Stimulated activated CD8-positive, alpha-beta memory T cell treated with anti-CD3 and anti-CD28 coated beads, Interleukin-7, amount 100 ng/mL, for 48 hours (primary cell): ENCODE measurements around the gene SHISA6.
"Not testable (repeated sequence)": the region's sequence is repeated elsewhere in the genome, so short reads cannot be mapped to it uniquely, and the experiment has no call there.

Source experiments
- DNase-seq, 2 donors: peaks; one replicate each; pipeline ENCODE4 v3.0.0-alpha.2; 2020; ENCODE audit warnings: low read depth in 1 of 2; ENCODE audit errors: extremely low read depth in 1 of 2

Gene SHISA6

DNA sequence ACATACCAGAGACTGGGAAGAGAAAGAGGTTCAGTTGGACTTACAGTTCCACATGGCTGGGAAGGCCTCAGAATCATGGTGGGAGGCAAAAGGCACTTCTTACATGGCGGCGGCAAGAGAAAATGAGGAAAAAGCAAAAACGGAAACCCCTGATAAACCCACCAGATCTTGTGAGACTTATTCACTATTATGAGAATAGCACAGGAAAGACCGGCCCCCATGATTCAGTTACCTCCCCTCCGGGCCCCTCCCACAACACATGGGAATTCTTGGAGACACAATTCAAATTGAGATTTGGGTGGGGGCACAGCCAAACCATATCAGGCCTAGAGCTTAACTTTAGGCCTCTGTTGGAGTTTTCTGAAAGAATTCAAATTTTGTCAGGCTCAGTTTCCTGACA, 60.9 kb downstream of the SHISA6 start:
- not testable (repeated sequence) for DNase-seq

GRCh38 chr17:11302401-11303186, 61.6 kb downstream of the SHISA6 start:
- no peak for DNase-seq

DNA sequence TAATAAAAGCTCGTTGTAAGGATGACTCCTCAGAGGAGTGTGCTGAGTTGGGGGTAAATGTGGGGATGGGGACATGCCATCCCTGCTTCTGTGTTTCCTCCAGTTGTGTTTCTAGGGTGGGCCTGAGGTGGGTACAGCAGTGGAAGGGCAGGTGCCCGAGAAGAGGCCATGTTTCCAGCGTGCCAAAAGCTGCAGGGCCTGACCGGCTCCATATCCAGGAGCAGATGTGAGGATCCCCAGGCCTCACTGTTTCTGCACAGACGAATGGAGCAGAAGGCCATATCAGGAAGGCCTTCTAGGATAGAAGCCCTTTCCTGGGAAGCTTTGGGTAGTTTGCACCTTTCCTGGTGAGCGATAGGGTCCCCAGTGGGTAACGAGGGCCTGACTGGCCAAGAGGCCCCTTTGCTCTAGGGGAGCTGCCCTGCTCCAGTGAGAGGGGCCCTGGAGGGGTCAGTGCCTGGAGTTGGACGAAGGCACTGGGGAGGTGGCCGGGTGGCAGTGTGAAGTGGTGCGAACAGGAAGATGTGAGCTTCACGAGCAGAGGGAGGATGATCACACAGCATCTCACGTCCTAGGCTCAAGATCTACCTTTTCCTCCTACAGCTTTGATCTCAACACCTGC, 62.9 kb downstream of the SHISA6 start:
- DNase-seq, result no peak

GRCh38 chr17:11304568-11304967, 63.6 kb downstream of the SHISA6 start:
- no peak for DNase-seq

GRCh38 chr17:11305524-11305923, 64.5 kb downstream of the SHISA6 start:
- no peak for DNase-seq

DNA sequence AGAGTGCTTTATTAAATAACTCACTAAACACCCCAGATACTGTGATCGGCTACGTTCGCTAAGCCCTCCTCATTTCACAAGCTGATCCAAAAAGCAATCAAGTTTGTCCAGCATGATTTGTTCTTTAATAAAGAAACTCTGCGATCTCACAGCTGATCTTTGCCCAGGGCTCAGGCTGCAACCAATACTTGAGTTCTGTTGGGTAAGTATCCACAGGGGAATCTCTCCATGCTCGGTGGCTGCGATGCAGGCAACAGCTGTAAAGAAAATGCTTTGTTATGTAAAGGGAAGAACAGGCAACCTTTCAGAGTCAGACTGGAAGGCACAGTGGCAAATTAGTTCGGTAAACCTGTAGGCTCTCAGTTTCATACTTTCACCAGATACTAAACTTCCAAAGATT, 67.5 kb downstream of the SHISA6 start:
- no peak for DNase-seq

DNA sequence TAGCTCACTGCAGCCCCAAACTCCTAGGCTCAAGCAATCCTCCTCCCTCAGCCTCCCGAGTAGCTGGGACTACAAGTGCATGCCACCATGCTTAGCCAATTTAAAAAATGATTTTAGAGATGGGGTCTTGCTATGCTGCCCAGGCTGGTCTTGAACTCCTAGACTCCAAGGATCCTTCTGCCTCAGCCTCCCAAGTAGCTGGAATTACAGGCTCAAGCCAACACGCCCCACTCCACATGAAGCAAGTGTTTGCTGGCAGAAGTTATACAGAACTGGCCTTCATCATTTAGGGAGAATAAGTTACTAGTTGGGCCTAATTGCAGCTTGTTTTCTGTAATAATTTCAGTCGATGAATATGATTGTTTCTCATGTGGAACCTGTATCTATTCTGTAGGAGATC, 68.0 kb downstream of the SHISA6 start:
- no peak for DNase-seq

- DNase-seq, result no peak
Observed at GRCh38 chr17:11309850-11310249, 68.8 kb downstream of the SHISA6 start.

GRCh38 chr17:11316451-11316850, 75.4 kb downstream of the SHISA6 start:
- not testable (repeated sequence) for DNase-seq

DNA sequence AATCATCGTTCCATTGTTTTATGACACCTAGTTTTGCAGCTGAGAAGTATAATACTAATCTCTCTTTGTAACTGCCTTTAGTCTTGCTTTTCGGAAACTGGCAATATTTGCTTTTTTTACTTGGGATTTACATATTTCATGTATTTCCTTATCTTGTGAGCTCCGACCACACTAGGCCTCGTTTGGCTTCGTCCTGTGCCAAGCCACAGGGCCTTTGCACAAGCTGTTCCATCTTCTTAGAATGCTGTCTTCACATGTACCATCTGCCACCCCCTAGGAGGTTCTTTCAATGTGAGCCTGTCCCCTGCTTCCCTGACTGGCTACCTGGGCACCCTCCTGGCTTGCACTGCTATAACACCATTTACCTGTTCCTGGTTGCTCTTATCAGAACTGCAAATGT, 77.2 kb downstream of the SHISA6 start:
- DNase-seq, result no peak

DNA sequence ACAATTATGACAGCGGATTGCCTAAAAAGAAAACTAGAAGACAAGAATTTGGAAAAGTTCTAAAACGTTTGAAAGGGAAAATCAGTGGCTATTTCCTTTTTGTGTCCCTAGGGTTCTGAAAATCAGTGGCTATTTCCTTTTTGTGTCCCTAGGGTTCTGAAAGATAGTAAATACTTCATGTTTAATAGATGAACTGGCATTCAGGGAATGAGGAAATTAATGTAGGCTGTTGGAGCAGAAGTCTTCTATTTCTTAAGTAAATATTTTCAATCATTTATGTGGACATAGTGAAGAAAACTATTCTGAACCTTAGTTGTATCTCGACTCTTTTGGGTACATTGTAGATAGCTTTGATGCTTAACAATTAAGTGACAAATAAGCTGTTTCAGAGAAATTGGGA, 78.9 kb downstream of the SHISA6 start:
- DNase-seq, result no peak

DNA sequence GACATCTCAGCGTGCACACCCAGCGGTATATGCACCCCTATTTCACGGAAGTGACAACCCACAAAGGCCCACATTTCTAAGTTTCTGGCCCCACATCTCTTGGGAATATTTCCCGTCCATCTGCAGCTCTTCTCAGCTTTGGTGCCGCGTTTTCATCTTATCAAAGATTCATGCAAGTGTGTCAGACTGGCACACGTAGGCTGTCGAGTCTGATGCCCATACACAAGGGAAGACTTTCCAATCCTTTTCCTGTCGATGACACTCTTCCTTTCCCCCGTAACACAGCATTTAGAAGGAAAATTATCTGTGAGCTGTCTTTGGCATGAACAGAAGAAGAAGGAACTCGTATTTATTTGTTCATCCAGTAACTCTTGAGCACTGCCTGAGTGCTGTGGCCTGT, 83.0 kb downstream of the SHISA6 start:
- DNase-seq, result no peak

DNA sequence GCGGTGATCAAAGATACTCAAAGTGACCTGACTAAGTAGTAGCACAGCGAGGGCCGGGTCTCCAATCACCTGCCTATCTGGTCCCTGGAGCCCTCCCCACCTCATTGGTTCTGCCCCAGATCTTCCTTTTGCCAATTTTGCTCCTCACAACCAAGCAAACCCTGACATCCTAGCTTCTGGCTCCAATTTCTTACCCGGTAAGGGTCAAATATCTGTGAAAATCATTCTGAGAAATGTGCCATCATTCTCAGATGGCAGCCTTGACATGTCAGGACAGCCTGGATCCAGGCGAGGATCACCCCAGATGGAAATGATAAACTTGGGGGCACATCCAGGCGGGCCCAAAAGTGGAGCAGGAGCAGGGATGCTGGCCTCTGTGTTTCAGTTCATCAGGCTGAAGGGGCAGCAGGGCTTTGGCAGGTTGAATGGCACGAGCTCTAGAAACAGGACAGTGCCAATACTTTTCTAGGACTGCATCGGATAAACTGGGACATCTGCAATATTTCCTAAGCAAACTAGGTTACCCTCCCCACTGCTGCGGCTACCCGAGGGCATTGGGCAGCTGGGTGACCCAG, 83.9 kb downstream of the SHISA6 start:
- no peak for DNase-seq

- no peak for DNase-seq
Observed at GRCh38 chr17:11326492-11326891, 85.5 kb downstream of the SHISA6 start.

DNA sequence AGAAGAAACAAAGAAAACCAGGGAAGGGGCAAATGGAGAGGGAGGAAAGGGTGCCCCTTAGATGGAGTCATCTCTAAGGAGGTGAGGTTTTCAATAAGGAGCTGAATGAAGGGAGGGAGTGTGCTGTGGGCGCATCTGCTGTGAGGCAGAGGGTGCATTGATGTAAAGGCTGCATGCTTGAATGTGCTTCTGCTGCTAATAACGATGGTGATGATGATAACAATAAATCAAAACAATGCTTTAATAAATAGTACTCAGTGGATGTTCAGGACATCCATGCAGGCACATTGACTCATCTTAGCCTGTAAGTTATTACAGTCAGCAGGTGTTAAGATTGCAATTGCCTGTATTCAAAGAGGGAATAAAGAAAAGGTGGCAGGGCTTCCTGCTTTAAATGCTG, 87.8 kb downstream of the SHISA6 start:
- DNase-seq, result no peak

- no peak for DNase-seq
Observed at GRCh38 chr17:11330006-11330405, 89.0 kb downstream of the SHISA6 start.

DNA sequence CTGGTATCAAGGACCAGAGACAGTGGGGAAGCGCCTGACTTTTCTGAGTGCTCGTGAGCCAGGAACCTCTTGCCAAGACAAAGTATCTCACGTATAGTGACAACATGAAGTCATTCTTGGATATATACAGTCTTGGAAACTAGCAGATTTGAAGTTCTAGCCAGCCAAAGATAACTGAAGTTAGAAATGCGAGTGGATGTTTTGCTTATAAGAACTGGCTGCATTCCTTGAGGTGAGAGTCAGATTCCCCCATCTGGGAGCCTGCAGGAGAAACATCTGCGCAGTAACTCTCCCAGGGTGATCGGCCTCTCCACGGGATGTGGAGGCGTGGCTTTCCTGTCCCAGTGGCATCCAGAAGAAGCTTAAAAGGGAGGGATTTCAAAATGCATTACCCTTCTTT, 89.8 kb downstream of the SHISA6 start:
- no peak for DNase-seq

GRCh38 chr17:11331547-11332513, 90.8 kb downstream of the SHISA6 start:
- DNase-seq, result no peak

- no peak for DNase-seq
Observed at GRCh38 chr17:11332706-11333105, 91.7 kb downstream of the SHISA6 start.

DNA sequence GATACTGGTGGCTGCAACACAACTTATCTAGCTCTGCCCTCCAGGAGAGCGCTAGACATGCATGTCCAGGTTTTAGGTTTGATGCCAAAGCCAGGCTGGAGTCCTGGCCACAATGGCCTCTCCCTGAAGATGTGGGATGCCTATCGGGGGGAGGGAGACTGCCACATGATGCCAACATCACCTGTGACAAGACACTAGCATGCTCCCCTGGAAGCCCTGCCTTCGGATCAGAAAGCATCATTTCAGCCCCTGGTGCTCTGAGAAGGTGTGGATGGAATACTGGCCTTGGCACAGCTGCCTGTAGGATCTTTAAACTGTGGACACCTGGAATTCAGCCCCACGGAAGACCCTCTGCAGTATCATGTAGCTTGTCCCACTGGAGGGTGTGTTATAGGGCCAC, 93.5 kb downstream of the SHISA6 start:
- no peak for DNase-seq

DNA sequence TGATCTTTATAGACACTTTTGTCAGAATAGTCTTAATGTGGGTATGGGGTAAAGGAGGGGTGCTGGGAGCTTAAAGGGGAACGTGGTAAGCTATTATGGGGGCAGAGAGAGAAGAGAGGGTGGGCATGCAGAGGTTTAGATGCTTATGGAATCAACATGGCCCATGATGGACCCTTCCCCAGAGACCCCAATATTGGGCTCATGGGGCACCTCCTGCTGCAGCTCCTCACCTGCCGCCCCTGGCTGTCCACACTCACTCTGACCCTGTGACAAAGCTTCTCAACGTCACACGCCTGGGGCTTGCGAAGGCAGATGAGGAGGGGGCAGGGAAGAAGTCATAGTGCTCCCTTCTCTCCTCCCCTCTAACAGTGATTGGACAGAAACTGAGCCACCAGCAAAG, 95.3 kb downstream of the SHISA6 start:
- DNase-seq, result no peak
